Caki2 (cell line): ENCODE results near the gene CFAP410. TPM values are rescaled to one million over a fixed set of nuclear protein-coding genes. Genes with fewer than 3 reads are reported as not detected.
A peak's percentile ranks its signal among the peaks of the same experiment; 100 is the strongest.
"Not testable (repeated sequence)": the region's sequence is repeated elsewhere in the genome, so short reads cannot be mapped to it uniquely, and the experiment has no call there.

Experiments
- DNase-seq: peaks from one replicate; pipeline ENCODE4 v3.0.0-alpha.2; 2015; ENCODE audit warnings: low read depth
- in situ Hi-C: cut with HindIII; loops from 2 replicates; pipeline ENCODE4 v1.10.0; 2016; ENCODE audit warnings: low sequenced_read_pairs, low pct_unique_long_range_greater_than_20kb, mixed read lengths
- total RNA-seq: library from RNA; depleted of rRNA; stranded (reverse); fragments of >200 nt; shearing (Covaris generic); gene quantifications from 2 replicates; pipeline ENCODE4 v1.2.3, GENCODE V29; 2014; ENCODE audit warnings: low replicate concordance

CFAP410 gene
- total RNA-seq, 1 experiment from 2014 or later = 25.6 TPM

GRCh38 chr21:44310628-44311507, 28.3 kb downstream of the CFAP410 start:
- no peak for DNase-seq
- in situ Hi-C loops = no loop called here

GRCh38 chr21:44306936-44307704, 32.1 kb downstream of the CFAP410 start:
- in situ Hi-C loops = no loop called here
- no peak for DNase-seq

DNA sequence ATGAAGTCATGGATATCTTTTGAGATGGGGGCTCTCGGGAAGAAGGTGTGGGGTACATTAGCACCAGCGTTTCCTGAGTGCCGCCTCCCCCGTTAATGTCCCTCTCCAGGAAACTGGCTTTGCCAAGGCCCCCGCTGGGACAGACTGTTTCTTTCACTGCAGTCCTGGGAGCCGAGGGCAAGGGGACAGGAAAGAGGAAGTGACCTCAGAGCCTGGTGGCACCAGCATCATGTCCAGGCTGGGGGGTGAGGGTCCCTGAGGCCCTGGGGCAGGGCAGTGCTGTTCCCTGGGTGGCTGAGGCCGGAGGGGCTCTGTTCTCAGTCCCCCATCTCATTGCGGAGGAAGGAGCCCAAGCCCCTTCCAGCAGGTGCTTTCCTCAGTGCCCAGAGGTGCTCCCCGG, 33.5 kb downstream of the CFAP410 start:
- in situ Hi-C loops = no loop called here
- DNase-seq = no peak

GRCh38 chr21:44304877-44305293, 34.3 kb downstream of the CFAP410 start:
- peak; percentile 48 for DNase-seq

DNA sequence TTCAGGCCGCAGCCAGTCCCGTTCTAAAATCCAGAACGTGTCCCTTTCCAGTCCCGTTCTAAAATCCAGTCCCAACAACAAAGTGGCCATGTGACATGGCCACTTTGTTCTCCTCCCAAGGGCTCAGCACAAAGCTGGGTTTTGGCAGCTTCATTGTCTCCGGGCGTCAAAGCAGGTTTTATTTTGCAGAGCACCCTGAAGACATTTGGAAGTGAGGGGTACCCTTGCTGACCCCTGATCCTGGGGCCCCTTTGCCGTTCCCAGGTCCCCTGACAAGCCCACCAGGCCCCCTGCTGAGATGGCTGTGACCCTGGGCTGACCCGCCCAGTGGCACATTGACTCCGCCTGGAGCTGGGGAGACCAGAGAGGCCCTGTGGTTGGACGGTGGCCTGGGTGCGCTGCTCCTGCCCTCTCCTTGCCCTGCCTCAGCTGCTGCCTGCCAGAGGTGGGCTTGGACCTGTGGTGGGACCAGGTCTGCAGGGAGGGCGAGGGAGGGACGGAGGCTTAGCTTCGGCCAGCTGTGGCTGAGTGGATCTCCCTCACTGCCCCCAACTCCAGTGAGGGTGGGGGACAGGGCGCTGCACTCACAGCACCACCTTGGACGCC, 35.1 kb downstream of the CFAP410 start:
- no peak for DNase-seq
- in situ Hi-C loops = no loop called here

More at GRCh38 chr21:44304877-44305293, 34.3 kb downstream of the CFAP410 start:
- in situ Hi-C loops = no loop called here

GRCh38 chr21:44303490-44303981, 35.7 kb downstream of the CFAP410 start:
- in situ Hi-C loops = no loop called here
- DNase-seq = peak; percentile 87

DNA sequence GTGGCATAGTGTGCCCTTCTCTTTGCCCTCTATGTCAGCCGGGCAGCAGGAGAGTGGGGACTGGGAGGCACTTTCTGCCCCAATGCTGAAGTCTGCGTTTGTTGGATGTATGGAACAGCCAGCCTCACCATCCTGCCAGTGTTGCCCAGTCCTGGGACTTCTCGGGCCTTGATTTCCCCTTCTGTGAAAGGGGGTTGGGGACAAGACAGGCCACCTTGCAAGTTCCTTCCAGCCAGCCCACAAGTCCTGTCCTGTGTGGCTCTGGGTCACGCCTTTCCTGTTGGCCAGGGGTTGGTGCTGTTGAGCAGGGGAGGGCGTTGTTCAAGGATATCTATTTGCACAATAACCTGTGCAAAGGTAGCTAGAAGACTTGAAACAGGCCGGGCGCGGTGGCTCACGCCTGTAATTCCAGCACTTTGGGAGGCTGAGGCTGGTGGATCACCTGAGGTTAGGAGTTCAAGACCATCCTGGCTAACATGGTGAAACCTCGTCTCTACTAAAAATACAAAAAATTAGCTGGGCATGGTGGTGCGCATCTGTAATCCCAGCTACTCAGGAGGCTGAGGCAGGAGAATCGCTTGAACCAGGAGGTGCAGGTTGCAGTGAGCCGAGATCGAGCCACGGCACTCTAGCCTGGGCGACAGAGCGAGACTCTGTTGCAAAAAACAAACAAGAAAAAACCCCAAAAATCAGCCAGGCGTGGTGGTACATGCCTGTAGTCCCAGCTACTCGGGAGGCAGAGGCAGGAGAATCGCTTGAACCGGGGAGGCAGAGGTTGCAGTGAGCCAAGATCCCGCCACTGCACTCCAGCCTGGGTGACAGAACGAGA, 36.4 kb downstream of the CFAP410 start:
- DNase-seq = peak; percentile 49
- in situ Hi-C loops = not testable (repeated sequence)

- in situ Hi-C loops = no loop called here
Observed at GRCh38 chr21:44301961-44302406, 37.2 kb downstream of the CFAP410 start.

DNA sequence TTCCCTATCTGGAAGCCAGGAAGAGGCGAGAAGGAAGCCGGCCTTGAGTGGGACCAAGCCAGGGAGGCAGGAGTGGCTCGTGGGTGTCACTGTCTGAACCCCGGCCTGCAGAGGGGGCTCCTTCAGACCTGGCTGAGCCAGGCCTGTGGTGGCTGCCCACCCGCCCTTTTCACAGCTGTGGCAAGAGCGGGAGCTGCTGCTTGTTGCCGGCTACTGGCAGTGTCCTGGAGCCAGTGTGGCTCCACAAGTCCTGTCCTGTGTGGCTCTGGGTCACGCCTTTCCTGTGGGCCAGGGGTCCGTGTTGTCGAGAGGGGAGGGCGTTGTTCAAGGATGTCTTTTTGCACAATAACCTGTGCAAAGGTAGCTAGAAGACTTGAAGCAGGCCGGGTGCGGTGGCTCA, 38.0 kb downstream of the CFAP410 start:
- DNase-seq = no peak
- in situ Hi-C loops = no loop called here

More at GRCh38 chr21:44301961-44302406, 37.2 kb downstream of the CFAP410 start:
- DNase-seq = peak; percentile 16

- in situ Hi-C loops = no loop called here
- DNase-seq = peak; percentile 82
Observed at GRCh38 chr21:44300262-44300959, 38.8 kb downstream of the CFAP410 start.

- DNase-seq = peak; percentile 85
- in situ Hi-C loops = no loop called here
Observed at GRCh38 chr21:44299458-44300261, 39.5 kb downstream of the CFAP410 start, which contains the start of gene PFKL. Gene PFKL (plus strand): TSS chr21:44300053. CDS start chr21:44300106, 53 bp downstream.

- in situ Hi-C loops = no loop called here
- DNase-seq = no peak
Observed at GRCh38 chr21:44299085-44299457, 40.1 kb downstream of the CFAP410 start.

- peak; percentile 17 for DNase-seq
Observed at GRCh38 chr21:44298301-44298700, 40.9 kb downstream of the CFAP410 start.

GRCh38 chr21:44297525-44298290, 41.5 kb downstream of the CFAP410 start:
- in situ Hi-C loops = no loop called here
- DNase-seq = peak; percentile 91

More at GRCh38 chr21:44298301-44298700, 40.9 kb downstream of the CFAP410 start:
- in situ Hi-C loops = no loop called here

DNA sequence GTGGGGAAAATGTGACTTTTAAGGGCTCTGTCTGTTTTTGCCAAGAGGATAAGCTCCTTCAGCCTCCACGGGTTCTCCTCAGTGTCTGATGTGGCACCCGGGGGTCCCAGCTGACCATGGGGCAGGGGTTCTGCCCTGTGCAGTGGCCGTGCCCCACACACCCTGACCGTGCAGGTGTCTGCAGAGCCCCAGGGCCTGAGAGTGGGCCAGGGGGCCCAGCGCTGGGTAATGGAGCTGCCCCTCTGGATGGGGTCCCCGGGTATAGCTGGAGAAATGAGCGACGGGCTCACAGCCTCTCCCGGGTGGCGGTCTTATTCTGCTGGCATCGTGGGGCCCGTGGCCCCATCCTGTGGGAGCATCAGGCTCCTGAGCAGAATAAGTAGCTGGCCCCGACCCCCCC, 42.3 kb downstream of the CFAP410 start:
- DNase-seq = no peak
- in situ Hi-C loops = no loop called here

- no peak for DNase-seq
- in situ Hi-C loops = no loop called here
Observed at GRCh38 chr21:44296103-44296519, 43.1 kb downstream of the CFAP410 start.
